ENCODE data around the gene LITAFD.

- TF ChIP-seq, protein P1, sequence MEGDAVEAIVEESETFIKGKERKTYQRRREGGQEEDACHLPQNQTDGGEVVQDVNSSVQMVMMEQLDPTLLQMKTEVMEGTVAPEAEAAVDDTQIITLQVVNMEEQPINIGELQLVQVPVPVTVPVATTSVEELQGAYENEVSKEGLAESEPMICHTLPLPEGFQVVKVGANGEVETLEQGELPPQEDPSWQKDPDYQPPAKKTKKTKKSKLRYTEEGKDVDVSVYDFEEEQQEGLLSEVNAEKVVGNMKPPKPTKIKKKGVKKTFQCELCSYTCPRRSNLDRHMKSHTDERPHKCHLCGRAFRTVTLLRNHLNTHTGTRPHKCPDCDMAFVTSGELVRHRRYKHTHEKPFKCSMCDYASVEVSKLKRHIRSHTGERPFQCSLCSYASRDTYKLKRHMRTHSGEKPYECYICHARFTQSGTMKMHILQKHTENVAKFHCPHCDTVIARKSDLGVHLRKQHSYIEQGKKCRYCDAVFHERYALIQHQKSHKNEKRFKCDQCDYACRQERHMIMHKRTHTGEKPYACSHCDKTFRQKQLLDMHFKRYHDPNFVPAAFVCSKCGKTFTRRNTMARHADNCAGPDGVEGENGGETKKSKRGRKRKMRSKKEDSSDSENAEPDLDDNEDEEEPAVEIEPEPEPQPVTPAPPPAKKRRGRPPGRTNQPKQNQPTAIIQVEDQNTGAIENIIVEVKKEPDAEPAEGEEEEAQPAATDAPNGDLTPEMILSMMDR (IDR thresholded peaks at IDR 0.05): no peak
- TF ChIP-seq POLR2A (IDR thresholded peaks at IDR 0.05): no peak
Observed at GRCh38 chr16:8886593-8887430, 4.7 kb downstream of the LITAFD start.

Data from testis (tissue), 2 donors.